Measurements from ENCODE around the gene ACSS1. TPM values are rescaled to one million over a fixed set of nuclear protein-coding genes. Genes with fewer than 3 reads are reported as not detected.
A peak's percentile ranks its signal among the peaks of the same experiment; 100 is the strongest.

Gene ACSS1
- total and polyA plus RNA-seq, 2 of the 8 experiments (the other 6 are each of a cell fraction or from before 2014, with no cell fraction given), result 2.6 to 3.4 TPM

- no peaks in the 10 kb centered on the region for H3K36me3 ChIP-seq (ENCODE audit: control insufficient read depth in 2 of 4, insufficient read depth in 4 of 4, low read length in 3 of 4)
- POLR2A ChIA-PET (ENCODE audit: partially characterized antibody), result no interaction called here
- no peak overlapping the region for H3K27ac ChIP-seq (ENCODE audit: low read depth, low read length)
- CTCF ChIA-PET (ENCODE audit: partially characterized antibody), result interaction anchor here (0.9 to 3.1 kb wide), 3 partner anchors 15 to 33 kb away, joined by 3 to 13 read pairs (median 6); no protein-coding TSS in a partner anchor
- H2AFZ ChIP-seq (ENCODE audit: low read length), result peak overlapping the region; percentile 63; the same call in 1 of the 2 replicates
- FAIRE-seq (no peak), DNase-seq (ENCODE audit: low read depth in 1 of 2, low spot score in 2 of 2) (no peak)
- H3K79me1 ChIP-seq (ENCODE audit: low read depth, low read length), result no peaks in the 10 kb centered on the region
- no peaks in the 10 kb centered on the region; a peak in 1 of 7 replicates for H3K27me3 ChIP-seq (replicated peaks in 1 of 4; ENCODE audit: control insufficient read depth in 3 of 4, extremely low read depth in 1 of 4, insufficient read depth in 3 of 4, low read length in 3 of 4)
- H2BK12ac ChIP-seq (ENCODE audit: low read depth, low read length), result no peak overlapping the region
- H2BK15ac ChIP-seq (ENCODE audit: low read length), result no peak overlapping the region; the same call in 1 of the 2 replicates
- H3K79me2 ChIP-seq (ENCODE audit: control insufficient read depth in 1 of 2, insufficient read depth in 2 of 2, low read length in 2 of 2), result no peaks in the 10 kb centered on the region
- peaks cover 0 to 5% (median 1%) of the 10 kb centered on the region in 4 experiments; a peak in 3 of 7 replicates for H3K4me1 ChIP-seq (replicated peaks in 1 of 4; ENCODE audit: control insufficient read depth in 3 of 4, insufficient read depth in 4 of 4, low read length in 3 of 4)
- H3K4me2 ChIP-seq (ENCODE audit: insufficient read depth in 1 of 2, low read depth in 2 of 2, low read length in 2 of 2), result no peak overlapping the region
- no peak overlapping the region for H3K23ac ChIP-seq (ENCODE audit: insufficient read length)
- no peak overlapping the region for H4K5ac ChIP-seq (ENCODE audit: insufficient read length, low read depth, low read length)
- peaks cover 0 to 5% of the 10 kb centered on the region in 2 experiments; a peak in 1 of 4 replicates for H3K9me3 ChIP-seq (ENCODE audit: insufficient read depth in 2 of 2, low read depth in 1 of 2, low read length in 1 of 2)
- H3K4me3 ChIP-seq (ENCODE audit: extremely low read depth in 1 of 4, insufficient read depth in 2 of 4, low read depth in 3 of 4, low read length in 4 of 4), result no peak overlapping the region
- H3K4ac ChIP-seq (replicated peaks; ENCODE audit: insufficient read length, low read depth, low read length), result no peak overlapping the region
- H2BK20ac ChIP-seq (ENCODE audit: low read length), result no peak overlapping the region
- H3K18ac ChIP-seq (ENCODE audit: extremely low read depth, low read length), result 0 out of 2 replicates have a peak overlapping the region, but pooled peaks have one; percentile 4
- H3K56ac ChIP-seq (replicated peaks; ENCODE audit: insufficient read length, low read depth, low read length), result no peak overlapping the region
- H3K23me2 ChIP-seq (ENCODE audit: low read depth, low read length), result no peaks in the 10 kb centered on the region
- no peak overlapping the region for H3K9ac ChIP-seq (replicated peaks in 1 of 4; ENCODE audit: extremely low read depth in 1 of 4, low read depth in 3 of 4, low read length in 3 of 4)
- no peak overlapping the region for H2BK120ac ChIP-seq (replicated peaks; ENCODE audit: low read depth, low read length)
- no peak overlapping the region for H2BK5ac ChIP-seq (ENCODE audit: low read depth, low read length)
- H4K20me1 ChIP-seq (replicated peaks in 1 of 2; ENCODE audit: control insufficient read depth in 1 of 2, insufficient read depth in 2 of 2, low read length in 2 of 2), result no peaks in the 10 kb centered on the region
- WGBS, 2 experiments (ENCODE audit: extremely low coverage in 1 of 2, insufficient coverage in 1 of 2, insufficient read length in 1 of 2, insufficient replicate concordance in 2 of 2, low coverage in 1 of 2, low lambda C conversion rate in 2 of 2, missing lambda C conversion rate in 1 of 2), result 83% methylated on average over 14 of the region's 16 CpGs; no CpG with 5 or more reads in 1 of the 2 experiments
- peak overlapping the region; percentile 63 for H4K91ac ChIP-seq (replicated peaks; ENCODE audit: insufficient read length, low read length)
- no peak overlapping the region for H3K14ac ChIP-seq (ENCODE audit: insufficient read length)
- no peak overlapping the region for H2AK5ac ChIP-seq (ENCODE audit: low read depth, low read length)
- no peak overlapping the region for H4K8ac ChIP-seq (ENCODE audit: extremely low read depth, insufficient read depth, low read length)
- TF ChIP-seq RNF2 (IDR thresholded peaks at IDR 0.05; ENCODE audit: borderline replicate concordance, low read depth, low read length, missing control alignments, poor library complexity, severe bottlenecking), result no peak
- no peak for TF ChIP-seq NRF1 (IDR thresholded peaks at IDR 0.05; ENCODE audit: low read depth, low read length)
- peak; percentile 90 for TF ChIP-seq E2F6 (IDR thresholded peaks at IDR 0.05)
- TF ChIP-seq USF2 (IDR thresholded peaks at IDR 0.05; ENCODE audit: low read length), result peak; percentile 62
- TF ChIP-seq POLR2AphosphoS5 (IDR thresholded peaks at IDR 0.05; ENCODE audit: low read depth, low read length), result no peak
- TF ChIP-seq ATF3 (IDR thresholded peaks at IDR 0.05; ENCODE audit: insufficient read depth, low read depth, low read length), result no peak
- no peak for TF ChIP-seq FOSL1 (IDR thresholded peaks at IDR 0.05; ENCODE audit: insufficient read depth, low read depth, low read length)
- no peak for TF ChIP-seq TEAD4 (IDR thresholded peaks at IDR 0.05; ENCODE audit: low read depth, low read length)
- TF ChIP-seq EZH2 (IDR thresholded peaks at IDR 0.05; ENCODE audit: low read depth, low read length, severe bottlenecking), result no peak
- no peak for TF ChIP-seq HDAC6 (IDR thresholded peaks at IDR 0.05; ENCODE audit: low read depth, low read length)
- no peak for TF ChIP-seq CREB1 (IDR thresholded peaks at IDR 0.05)
Measured at GRCh38 chr20:25032065-25032477, 25.9 kb downstream of the ACSS1 start.
